Epithelial cell of esophagus (primary cell): Measurements from ENCODE around the gene PPP3R2.
A peak's percentile ranks its signal among the peaks of the same experiment; 100 is the strongest.
"Not testable (repeated sequence)": the region's sequence is repeated elsewhere in the genome, so short reads cannot be mapped to it uniquely, and the experiment has no call there.

Experiments used
- DNase-seq: peaks from one replicate; pipeline ENCODE4 v3.0.0; 2010; ENCODE audit warnings: low read depth
- H3K4me3 ChIP-seq: 2 replicates; pipeline ENCODE4 v1.5.1; 2011; ENCODE audit warnings: mild to moderate bottlenecking, low read length, control low read depth
- TF ChIP-seq, protein P1 (sequence below): IDR thresholded peaks from 2 replicates; pipeline ENCODE4 v1.5.1; 2011; ENCODE audit warnings: low read depth, mild to moderate bottlenecking, low read length, control low read depth, inconsistent platforms; ENCODE audit not compliant: insufficient read depth; ENCODE audit errors: missing control alignments

Gene PPP3R2

DNA sequence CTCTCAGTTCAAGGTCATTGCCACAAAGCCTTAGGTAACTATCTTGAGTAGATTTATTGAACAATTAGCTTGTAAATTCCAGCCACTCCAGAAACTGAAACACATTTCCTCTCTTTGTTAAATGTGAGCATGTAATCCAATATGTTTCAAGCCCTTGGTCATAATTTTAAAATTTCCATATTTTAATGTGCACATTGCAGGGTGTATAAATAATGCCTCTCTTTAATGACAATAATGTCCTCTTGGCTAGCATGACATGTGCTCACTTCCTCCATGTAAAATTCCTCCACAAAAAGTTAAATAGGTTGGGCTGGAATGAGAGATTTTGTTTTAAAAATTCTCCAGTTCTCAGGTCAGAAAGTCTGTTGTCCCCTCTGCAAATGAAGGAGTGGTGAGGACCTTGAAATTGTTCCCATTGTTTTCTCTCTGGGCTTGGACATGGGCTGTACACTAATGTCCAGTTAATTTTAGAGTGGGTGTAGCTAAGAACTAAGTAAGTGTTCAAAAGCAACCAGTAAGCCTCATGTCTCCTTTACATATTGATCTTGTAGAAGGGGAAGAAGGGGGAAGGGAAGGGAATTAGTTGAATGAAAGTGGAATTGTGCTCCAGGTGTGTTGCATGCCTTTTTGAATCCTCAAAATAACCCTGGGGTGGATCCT, 2.9 kb downstream of the PPP3R2 start:
- DNase-seq, result no peak
- TF ChIP-seq, protein P1, sequence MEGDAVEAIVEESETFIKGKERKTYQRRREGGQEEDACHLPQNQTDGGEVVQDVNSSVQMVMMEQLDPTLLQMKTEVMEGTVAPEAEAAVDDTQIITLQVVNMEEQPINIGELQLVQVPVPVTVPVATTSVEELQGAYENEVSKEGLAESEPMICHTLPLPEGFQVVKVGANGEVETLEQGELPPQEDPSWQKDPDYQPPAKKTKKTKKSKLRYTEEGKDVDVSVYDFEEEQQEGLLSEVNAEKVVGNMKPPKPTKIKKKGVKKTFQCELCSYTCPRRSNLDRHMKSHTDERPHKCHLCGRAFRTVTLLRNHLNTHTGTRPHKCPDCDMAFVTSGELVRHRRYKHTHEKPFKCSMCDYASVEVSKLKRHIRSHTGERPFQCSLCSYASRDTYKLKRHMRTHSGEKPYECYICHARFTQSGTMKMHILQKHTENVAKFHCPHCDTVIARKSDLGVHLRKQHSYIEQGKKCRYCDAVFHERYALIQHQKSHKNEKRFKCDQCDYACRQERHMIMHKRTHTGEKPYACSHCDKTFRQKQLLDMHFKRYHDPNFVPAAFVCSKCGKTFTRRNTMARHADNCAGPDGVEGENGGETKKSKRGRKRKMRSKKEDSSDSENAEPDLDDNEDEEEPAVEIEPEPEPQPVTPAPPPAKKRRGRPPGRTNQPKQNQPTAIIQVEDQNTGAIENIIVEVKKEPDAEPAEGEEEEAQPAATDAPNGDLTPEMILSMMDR, result no peak
- no peak overlapping the region for H3K4me3 ChIP-seq

- no peak for DNase-seq
- H3K4me3 ChIP-seq, result no peak overlapping the region
- TF ChIP-seq, protein P1, result no peak
These were observed 3.9 kb downstream of the PPP3R2 start for GRCh38 chr9:101590901-101591300.

- H3K4me3 ChIP-seq, result not testable (repeated sequence)
- peak; percentile 67 for DNase-seq
These were observed 4.7 kb downstream of the PPP3R2 start for GRCh38 chr9:101590074-101590473.

- TF ChIP-seq, protein P1, result no peak
- DNase-seq, result peak; percentile 7
- H3K4me3 ChIP-seq, result no peak overlapping the region
These were observed 7.3 kb downstream of the PPP3R2 start for GRCh38 chr9:101587332-101588043.

DNA sequence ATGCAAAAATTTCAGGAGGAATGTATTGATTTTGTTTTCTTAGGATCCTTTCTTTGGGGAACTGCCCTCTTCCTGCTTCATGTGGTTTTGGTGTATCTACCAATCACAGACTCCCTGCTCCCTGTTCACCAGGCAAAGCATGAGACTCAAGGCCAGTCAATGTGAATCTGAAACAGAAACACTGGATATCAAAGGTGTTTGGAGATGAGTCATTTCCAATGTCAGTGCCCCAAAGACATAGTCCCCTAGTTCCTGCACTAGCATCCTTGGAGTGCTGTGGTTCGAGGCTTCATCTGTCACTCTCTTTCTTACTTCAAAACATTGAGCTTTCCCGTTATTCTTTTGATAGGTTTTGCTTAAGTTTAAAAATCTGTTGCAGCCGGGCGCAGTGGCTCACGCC, 8.1 kb downstream of the PPP3R2 start:
- TF ChIP-seq, protein P1, result no peak
- no peak for DNase-seq
- H3K4me3 ChIP-seq, result no peak overlapping the region

- H3K4me3 ChIP-seq, result no peak overlapping the region
- no peak for DNase-seq
- TF ChIP-seq, protein P1, result no peak
These were observed 9.0 kb downstream of the PPP3R2 start for GRCh38 chr9:101585740-101586139.

GRCh38 chr9:101582553-101582952, 12.2 kb downstream of the PPP3R2 start:
- H3K4me3 ChIP-seq, result no peak overlapping the region
- TF ChIP-seq, protein P1, result no peak
- DNase-seq, result peak; percentile 42
